Endothelial cell of umbilical vein (primary cell): ENCODE results near the gene SPATS2L. TPM values are rescaled to one million over a fixed set of nuclear protein-coding genes. Genes with fewer than 3 reads are reported as not detected.

Experiments
- BruUV-seq: library from RNA; stranded (reverse); fragments of 400-500 nt; replicated peaks from 2 replicates; lab custom pipeline; 2021; lab: Mats Ljungman, UMichigan
- CTCF ChIA-PET: fragments of 300-600, 350-600 bp; sonication (Branson Sonifier 250); formaldehyde crosslinking; loops from one replicate; lab custom pipeline; 2021; ENCODE audit warnings: antibody characterized with exemption, inconsistent platforms; lab: Charles Lee
- POLR2A ChIA-PET: fragments of 300-600, 350-600 bp; sonication (Branson Sonifier 250); formaldehyde crosslinking; loops from one replicate; lab custom pipeline; 2021; ENCODE audit warnings: antibody characterized with exemption, inconsistent platforms; lab: Charles Lee
- DNase-seq: peaks from one replicate; pipeline ENCODE4 v3.0.0-alpha.2; 2011; ENCODE audit warnings: low read depth, low spot score
- FAIRE-seq: peaks from 2 replicates; lab custom pipeline; 2011; peaks lifted over from hg19 to GRCh38; lab: Jason Lieb, UNC
- H2AFZ ChIP-seq: 2 replicates; pipeline ENCODE4 v1.6.0; 2012; ENCODE audit warnings: low read depth, low read length, control low read depth, inconsistent platforms
- H3K27ac ChIP-seq: 2 replicates; pipeline ENCODE4 v1.5.1; 2011; ENCODE audit warnings: low read depth, mild to moderate bottlenecking, control low read depth, low read length, moderate library complexity; ENCODE audit not compliant: insufficient read depth
- H3K27me3 ChIP-seq, 2 experiments: 2 replicates each; pipeline versions ENCODE4 v1.6.0 to v1.6.1; 2011; ENCODE audit warnings: low read length in 2 of 2, mixed read lengths in 1 of 2; ENCODE audit not compliant: control insufficient read depth in 2 of 2, insufficient read depth in 2 of 2
- H3K36me3 ChIP-seq, 2 experiments: 2 replicates in 1 of 2; 3 replicates in 1 of 2; pipeline ENCODE4 v1.5.1; 2011; ENCODE audit warnings: low read length in 2 of 2, mild to moderate bottlenecking in 1 of 2, moderate library complexity in 1 of 2; ENCODE audit not compliant: control insufficient read depth in 2 of 2, insufficient read depth in 2 of 2; ENCODE audit errors: extremely low read depth in 1 of 2
- H3K4me1 ChIP-seq: 3 replicates; pipeline ENCODE4 v1.5.1; 2011; ENCODE audit warnings: mild to moderate bottlenecking, low read length; ENCODE audit not compliant: control insufficient read depth, insufficient read depth; ENCODE audit errors: extremely low read depth
- H3K4me2 ChIP-seq: 2 replicates; pipeline ENCODE4 v1.6.1; 2011; ENCODE audit warnings: low read length, control low read depth, mixed read lengths; ENCODE audit not compliant: insufficient read depth
- H3K4me3 ChIP-seq, 3 experiments: fragments of 200-600 bp in 1 of 3; sonication (generic), shearing (Covaris generic) in 1 of 3; replicated peaks in 1 of 3; 2 replicates each; pipeline ENCODE4 v1.5.1; 2011 to 2016; ENCODE audit warnings: control low read depth in 3 of 3, low read length in 3 of 3, mild to moderate bottlenecking in 2 of 3, inconsistent platforms in 1 of 3, low read depth in 1 of 3, moderate library complexity in 1 of 3; ENCODE audit not compliant: insufficient read depth in 1 of 3
- H3K79me2 ChIP-seq: 2 replicates; pipeline ENCODE4 v1.6.0; 2012; ENCODE audit warnings: low read length, inconsistent platforms; ENCODE audit not compliant: control insufficient read depth, insufficient read depth
- H3K9ac ChIP-seq: replicated peaks from 2 replicates; pipeline ENCODE3; 2011; ENCODE audit warnings: low read length, control low read depth; ENCODE audit not compliant: insufficient read depth; ENCODE audit errors: extremely low read depth
- H3K9me1 ChIP-seq: replicated peaks from 3 replicates; pipeline ENCODE4 v1.6.0; 2011; ENCODE audit warnings: mild to moderate bottlenecking, low read length; ENCODE audit not compliant: control insufficient read depth, insufficient read depth; ENCODE audit errors: extremely low read depth
- H3K9me3 ChIP-seq: replicated peaks from 2 replicates; pipeline ENCODE4 v1.5.1; 2012; ENCODE audit warnings: low read length, inconsistent platforms; ENCODE audit not compliant: control insufficient read depth, insufficient read depth
- H4K20me1 ChIP-seq: replicated peaks from 2 replicates; pipeline ENCODE3; 2011; ENCODE audit warnings: mild to moderate bottlenecking, low read length; ENCODE audit not compliant: control insufficient read depth, insufficient read depth; ENCODE audit errors: extremely low read depth
- EZH2 ChIP-seq: IDR thresholded peaks from 2 replicates; pipeline ENCODE4 v1.6.1; 2012; ENCODE audit warnings: borderline replicate concordance, low read depth, mild to moderate bottlenecking, moderate library complexity, low read length, inconsistent platforms; ENCODE audit not compliant: severe bottlenecking
- FOS ChIP-seq: IDR thresholded peaks from 2 replicates; pipeline ENCODE4 v1.6.1; 2011; ENCODE audit warnings: mild to moderate bottlenecking, low read length, moderate library complexity, borderline replicate concordance; ENCODE audit not compliant: insufficient read depth
- GATA2 ChIP-seq: IDR thresholded peaks from 2 replicates; pipeline ENCODE4 v1.7.0; 2011; ENCODE audit warnings: low read depth, mild to moderate bottlenecking, moderate library complexity, mixed read lengths, low read length; ENCODE audit not compliant: insufficient read length, insufficient read depth
- JUN ChIP-seq: IDR thresholded peaks from 2 replicates; pipeline ENCODE4 v1.6.1; 2011; ENCODE audit warnings: borderline replicate concordance, low read depth; ENCODE audit not compliant: insufficient read length, insufficient read depth
- MYC ChIP-seq: IDR thresholded peaks from one replicate; pipeline ENCODE4 v1.6.1; 2011; ENCODE audit warnings: mild to moderate bottlenecking, low read depth, low read length
- POLR2A ChIP-seq: IDR thresholded peaks from 2 replicates; pipeline ENCODE4 v1.6.1; 2012; ENCODE audit warnings: low read depth, mild to moderate bottlenecking, control low read depth, low read length
- POLR2AphosphoS5 ChIP-seq: IDR thresholded peaks from 2 replicates; pipeline ENCODE4 v1.6.1; 2012; ENCODE audit warnings: low read depth, mild to moderate bottlenecking, control low read depth, low read length, moderate library complexity; ENCODE audit not compliant: insufficient read depth
- dilution Hi-C: fragments of 300-500 bp; cut with MboI; formaldehyde crosslinking; loops from one replicate; pipeline ENCODE4 v1.15.0; 2019; ENCODE audit warnings: low sequenced_read_pairs; ENCODE audit not compliant: extremely low pct_ligation_motif_present
- intact Hi-C: fragments of 100-400 bp; cut with micrococcal nuclease; formaldehyde crosslinking; loops from one replicate; pipeline ENCODE4 v1.10.0; 2022
- polyA plus RNA-seq, 4 experiments: library from polyadenylated mRNA; depleted of rRNA in 3 of 4; stranded (reverse) in 3 of 4; unstranded in 1 of 4; fragments of >200 nt; gene quantifications; 2 replicates each; pipeline versions ENCODE4 v1.2.1 to v1.2.3, GENCODE V29; 2011 to 2012; ENCODE audit warnings: missing spikeins in 1 of 4
- total RNA-seq: library from RNA; stranded (reverse); gene quantifications from 2 replicates; pipeline ENCODE4 v1.2.3, GENCODE V29; 2021
- TF ChIP-seq, protein P1 (sequence below): IDR thresholded peaks from 2 replicates; pipeline ENCODE4 v1.6.1; 2011; ENCODE audit not compliant: insufficient read depth, insufficient read length
- TF ChIP-seq, protein P2 (sequence below), 2 donors: IDR thresholded peaks; 1 replicate in 1 of 2; 2 replicates in 1 of 2; pipeline ENCODE4 v1.5.1; 2011; ENCODE audit warnings: low read length in 2 of 2, mild to moderate bottlenecking in 2 of 2, moderate library complexity in 2 of 2, control low read depth in 1 of 2, inconsistent platforms in 1 of 2, low read depth in 1 of 2; ENCODE audit not compliant: insufficient read depth in 1 of 2; ENCODE audit errors: extremely low read depth in 1 of 2

The SPATS2L gene
- total and polyA plus RNA-seq, 2 donors (not counting 3 experiments of a cell fraction or from before 2014, with no cell fraction given) = 29.1 to 72.9 TPM

DNA sequence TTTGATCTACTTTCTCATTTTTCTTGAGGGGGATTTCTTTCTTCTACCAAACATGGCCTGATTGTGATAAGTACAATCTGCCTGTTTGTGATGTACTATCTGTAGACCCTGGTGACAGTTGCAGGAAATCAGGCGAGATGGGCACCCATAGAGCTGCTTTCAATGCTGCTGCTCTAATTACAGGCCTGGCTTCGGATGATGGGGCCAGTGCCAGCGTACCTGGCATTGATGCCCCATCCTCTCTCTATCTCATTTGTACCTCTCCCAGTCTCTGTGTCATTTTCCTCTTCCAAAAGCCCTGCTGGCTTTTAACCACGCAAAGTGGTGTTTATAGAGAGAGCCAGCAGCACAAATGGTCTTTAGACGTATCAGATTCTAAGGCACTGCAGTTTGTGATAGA, 133.5 kb downstream of the SPATS2L start:
- TF ChIP-seq, protein P1, sequence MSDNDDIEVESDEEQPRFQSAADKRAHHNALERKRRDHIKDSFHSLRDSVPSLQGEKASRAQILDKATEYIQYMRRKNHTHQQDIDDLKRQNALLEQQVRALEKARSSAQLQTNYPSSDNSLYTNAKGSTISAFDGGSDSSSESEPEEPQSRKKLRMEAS = no peak
- TF ChIP-seq GATA2 = no peak
- no peak for TF ChIP-seq JUN
- TF ChIP-seq, protein P2, sequence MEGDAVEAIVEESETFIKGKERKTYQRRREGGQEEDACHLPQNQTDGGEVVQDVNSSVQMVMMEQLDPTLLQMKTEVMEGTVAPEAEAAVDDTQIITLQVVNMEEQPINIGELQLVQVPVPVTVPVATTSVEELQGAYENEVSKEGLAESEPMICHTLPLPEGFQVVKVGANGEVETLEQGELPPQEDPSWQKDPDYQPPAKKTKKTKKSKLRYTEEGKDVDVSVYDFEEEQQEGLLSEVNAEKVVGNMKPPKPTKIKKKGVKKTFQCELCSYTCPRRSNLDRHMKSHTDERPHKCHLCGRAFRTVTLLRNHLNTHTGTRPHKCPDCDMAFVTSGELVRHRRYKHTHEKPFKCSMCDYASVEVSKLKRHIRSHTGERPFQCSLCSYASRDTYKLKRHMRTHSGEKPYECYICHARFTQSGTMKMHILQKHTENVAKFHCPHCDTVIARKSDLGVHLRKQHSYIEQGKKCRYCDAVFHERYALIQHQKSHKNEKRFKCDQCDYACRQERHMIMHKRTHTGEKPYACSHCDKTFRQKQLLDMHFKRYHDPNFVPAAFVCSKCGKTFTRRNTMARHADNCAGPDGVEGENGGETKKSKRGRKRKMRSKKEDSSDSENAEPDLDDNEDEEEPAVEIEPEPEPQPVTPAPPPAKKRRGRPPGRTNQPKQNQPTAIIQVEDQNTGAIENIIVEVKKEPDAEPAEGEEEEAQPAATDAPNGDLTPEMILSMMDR (IDR thresholded peaks at IDR 0.05; ENCODE audit: extremely low read depth in 1 of 2, insufficient read depth in 1 of 2, low read depth in 1 of 2, low read length in 2 of 2) = no peak
- no peak for TF ChIP-seq POLR2A
- no peak for TF ChIP-seq MYC
- no peak for TF ChIP-seq EZH2
- no peak for TF ChIP-seq POLR2AphosphoS5
- no peak for TF ChIP-seq FOS
- Histone ChIP-seq H4K20me1 (no peaks in the 10 kb centered on the region), H2AFZ (no peak overlapping the region), H3K79me2 (no peaks in the 10 kb centered on the region), H3K9ac (no peak overlapping the region), H3K4me2 (no peak overlapping the region), H3K4me1 (peaks cover 4% of the 10 kb centered on the region), H3K27me3 (no peaks in the 10 kb centered on the region), H3K27ac (no peak overlapping the region), H3K9me3 (no peaks in the 10 kb centered on the region), H3K9me1 (peaks cover 2% of the 10 kb centered on the region), H3K36me3 (peaks cover 2 to 8% of the 10 kb centered on the region in 2 experiments), H3K4me3 (no peak overlapping the region)
- dilution Hi-C loops = no loop called here
- POLR2A ChIA-PET = no interaction called here
- intact Hi-C loops = no loop called here
- no TSS peak for BruUV-seq
- FAIRE-seq = no peak
- CTCF ChIA-PET = no interaction called here
- DNase-seq = no peak
